Upper lobe of right lung (tissue), 1 donor: ENCODE results near the gene PSMD6. TPM values are rescaled to one million over a fixed set of nuclear protein-coding genes. Genes with fewer than 3 reads are reported as not detected.

Source experiments
- ATAC-seq: fragments of 200-7000 bp; cut with Tn5 transposase; one replicate; pipeline ENCODE4 v1.9.1; 2020; ENCODE audit warnings: mild to moderate bottlenecking, moderate library complexity
- DNase-seq: peaks from one replicate; pipeline ENCODE4 v3.0.0-alpha.2; 2020
- H3K27ac ChIP-seq: fragments of 200-600 bp; one replicate; pipeline ENCODE4 v1.8.0; 2022
- H3K27me3 ChIP-seq: fragments of 200-600 bp; one replicate; pipeline ENCODE4 v1.8.0; 2022; ENCODE audit warnings: mild to moderate bottlenecking
- H3K36me3 ChIP-seq: fragments of 200-600 bp; one replicate; pipeline ENCODE4 v1.8.0; 2022
- H3K4me1 ChIP-seq: fragments of 200-600 bp; one replicate; pipeline ENCODE4 v1.8.0; 2022
- H3K4me3 ChIP-seq: fragments of 200-600 bp; one replicate; pipeline ENCODE4 v1.8.0; 2022; ENCODE audit warnings: mild to moderate bottlenecking
- H3K9me3 ChIP-seq: fragments of 200-600 bp; one replicate; pipeline ENCODE4 v1.8.0; 2022
- CTCF ChIP-seq: fragments of 200-600 bp; IDR thresholded peaks from one replicate; pipeline ENCODE4 v1.8.0; 2022; ENCODE audit warnings: antibody characterized with exemption
- intact Hi-C: fragments of 100-400 bp; cut with DNase I; formaldehyde crosslinking; loops from one replicate; pipeline ENCODE4 v1.11.0; 2022
- total RNA-seq: library from RNA; stranded (reverse); fragmentation: NEBNext Ultra II Directional; extraction: Animal tissue kit (Norgen Biotek cat#: 25700); gene quantifications from one replicate; pipeline ENCODE4 v1.2.1, GENCODE V29; 2021
- donor health status: DM: no; HTN: yes; CAD: no; lungs with severe emphysema.

PSMD6 gene
- total RNA-seq, 1 donor from 2014 or later = 52.2 TPM

DNA sequence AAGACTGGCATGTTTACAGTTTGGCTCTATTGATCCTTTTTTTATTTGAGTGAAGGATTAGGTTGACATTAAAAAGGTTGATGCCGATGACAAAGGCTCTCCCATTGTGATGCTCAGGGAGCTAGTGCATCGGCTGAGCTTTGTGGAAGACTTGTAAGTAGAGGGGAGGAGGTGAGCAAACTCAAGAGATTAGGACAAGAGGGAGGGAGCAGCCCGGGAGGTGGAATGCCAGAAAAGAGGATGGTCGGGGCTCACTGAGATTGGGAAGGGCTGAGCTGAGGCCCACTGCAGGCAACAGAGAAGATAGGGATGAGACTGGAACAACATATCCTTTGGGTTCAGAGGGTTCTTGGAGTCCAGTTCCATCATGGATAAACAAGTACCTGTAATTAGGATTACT is 26.5 kb upstream of the PSMD6 start:
- no peaks in the 10 kb centered on the region for H3K36me3 ChIP-seq
- DNase-seq = no peak
- no peak overlapping the region for H3K4me3 ChIP-seq
- no peak for ATAC-seq
- TF ChIP-seq CTCF = no peak
- H3K9me3 ChIP-seq = no peaks in the 10 kb centered on the region
- H3K4me1 ChIP-seq = no peaks in the 10 kb centered on the region
- H3K27me3 ChIP-seq = no peaks in the 10 kb centered on the region
- H3K27ac ChIP-seq = no peak overlapping the region
- intact Hi-C loops = no loop called here

GRCh38 chr3:64049136-64049535 is 25.8 kb upstream of the PSMD6 start:
- H3K27me3 ChIP-seq = no peaks in the 10 kb centered on the region
- no peak overlapping the region for H3K4me3 ChIP-seq
- H3K4me1 ChIP-seq = no peaks in the 10 kb centered on the region
- ATAC-seq (no peak), DNase-seq (no peak)
- intact Hi-C loops = no loop called here
- no peak overlapping the region for H3K27ac ChIP-seq
- TF ChIP-seq CTCF = no peak
- no peaks in the 10 kb centered on the region for H3K9me3 ChIP-seq
- H3K36me3 ChIP-seq = no peaks in the 10 kb centered on the region

DNA sequence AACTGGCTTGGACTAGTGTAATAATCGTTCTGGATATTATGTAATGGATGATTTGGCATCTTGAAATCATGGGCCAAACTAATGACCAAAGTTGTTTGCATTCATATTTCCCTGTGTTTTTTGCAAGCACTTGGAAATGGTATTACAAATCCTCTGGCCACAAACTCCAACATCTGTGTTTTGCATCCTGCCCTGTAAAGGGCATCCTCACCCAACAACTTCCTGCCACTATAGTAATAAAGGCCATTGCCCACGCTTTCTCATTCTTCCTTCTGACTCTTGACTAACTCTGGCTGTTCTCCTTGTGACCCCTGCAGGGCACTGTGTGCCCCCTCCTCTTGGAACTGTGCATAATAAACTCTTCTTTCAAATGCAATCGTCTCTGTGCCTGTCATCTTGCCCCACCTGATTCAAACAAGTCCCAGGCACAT is 25.4 kb upstream of the PSMD6 start:
- Histone ChIP-seq H3K27ac (no peak overlapping the region), H3K27me3 (no peaks in the 10 kb centered on the region), H3K36me3 (no peaks in the 10 kb centered on the region), H3K4me1 (no peaks in the 10 kb centered on the region), H3K9me3 (no peaks in the 10 kb centered on the region), H3K4me3 (no peak overlapping the region)
- no peak for ATAC-seq
- intact Hi-C loops = no loop called here
- TF ChIP-seq CTCF = no peak
- no peak for DNase-seq

DNA sequence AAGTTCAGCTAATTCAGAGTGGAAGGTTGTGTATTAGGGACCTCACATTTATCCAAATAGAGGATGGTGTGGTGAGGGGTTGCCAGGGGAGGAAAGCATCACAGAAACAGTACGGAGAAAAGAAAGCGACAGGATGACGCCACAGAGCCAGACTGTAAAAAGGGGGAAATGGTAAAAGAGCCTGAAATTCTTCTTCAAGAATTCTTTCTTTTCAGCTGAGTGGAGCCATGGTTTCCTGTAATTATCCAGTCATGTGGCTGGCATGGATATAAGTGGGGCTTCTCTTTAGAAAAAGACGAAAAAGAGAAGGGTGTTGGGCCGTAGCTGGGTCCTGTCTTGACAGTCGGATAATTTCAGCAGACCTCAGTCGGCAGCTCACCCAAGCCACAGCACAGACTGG is 24.5 kb upstream of the PSMD6 start:
- no peak overlapping the region for H3K27ac ChIP-seq
- no peak for TF ChIP-seq CTCF
- no peaks in the 10 kb centered on the region for H3K4me1 ChIP-seq
- intact Hi-C loops = no loop called here
- no peaks in the 10 kb centered on the region for H3K9me3 ChIP-seq
- no peak overlapping the region for H3K4me3 ChIP-seq
- no peaks in the 10 kb centered on the region for H3K36me3 ChIP-seq
- ATAC-seq (no peak), DNase-seq (no peak)
- H3K27me3 ChIP-seq = no peaks in the 10 kb centered on the region

- H3K4me3 ChIP-seq = no peak overlapping the region
- H3K36me3 ChIP-seq = no peaks in the 10 kb centered on the region
- H3K4me1 ChIP-seq = no peaks in the 10 kb centered on the region
- DNase-seq (no peak), ATAC-seq (peak; percentile 52)
- H3K27ac ChIP-seq = no peak overlapping the region
- no peaks in the 10 kb centered on the region for H3K9me3 ChIP-seq
- no peaks in the 10 kb centered on the region for H3K27me3 ChIP-seq
- TF ChIP-seq CTCF = no peak
- intact Hi-C loops = no loop called here
These were observed 23.8 kb upstream of the PSMD6 start for GRCh38 chr3:64046996-64047594.

- no peak for TF ChIP-seq CTCF
- Histone ChIP-seq H3K36me3 (no peaks in the 10 kb centered on the region), H3K27ac (no peak overlapping the region), H3K27me3 (no peaks in the 10 kb centered on the region), H3K4me1 (no peaks in the 10 kb centered on the region), H3K4me3 (no peak overlapping the region), H3K9me3 (no peaks in the 10 kb centered on the region)
- intact Hi-C loops = no loop called here
- no peak for DNase-seq
- no peak for ATAC-seq
These were observed 23.3 kb upstream of the PSMD6 start for GRCh38 chr3:64046592-64046991.
